GM23338 (cell line): ENCODE results near the gene FMN1. TPM values are rescaled to one million over a fixed set of nuclear protein-coding genes. Genes with fewer than 3 reads are reported as not detected.
A peak's percentile ranks its signal among the peaks of the same experiment; 100 is the strongest.

Experiments used
- ATAC-seq: fragments of 200-7000 bp; cut with Tn5 transposase; 3 replicates; pipeline ENCODE4 v1.9.1; 2020
- DNase-seq: peaks from one replicate; pipeline ENCODE4 v3.0.0-alpha.2; 2015; ENCODE audit warnings: low spot score
- H2AFZ ChIP-seq: fragments of 200-600 bp; sonication (generic); 2 replicates; pipeline ENCODE4 v1.8.0; 2016; ENCODE audit warnings: antibody characterized with exemption, mild to moderate bottlenecking, moderate library complexity
- H3F3A ChIP-seq: fragments of 200-600 bp; sonication (generic); replicated peaks from 2 replicates; pipeline ENCODE4 v1.8.0; 2017; ENCODE audit warnings: antibody characterized with exemption, mixed run types, low read depth
- H3K27ac ChIP-seq: fragments of 200-600 bp; sonication (generic); 2 replicates; pipeline ENCODE4 v1.6.1; 2016; ENCODE audit warnings: low read depth
- H3K27me3 ChIP-seq: fragments of 200-600 bp; sonication (generic); 2 replicates; pipeline ENCODE4 v1.8.0; 2016; ENCODE audit warnings: mild to moderate bottlenecking, mixed run types, moderate library complexity; ENCODE audit not compliant: insufficient read depth
- H3K36me3 ChIP-seq: fragments of 200-600 bp; sonication (generic); 2 replicates; pipeline ENCODE4 v1.8.0; 2016; ENCODE audit warnings: mild to moderate bottlenecking; ENCODE audit not compliant: insufficient read depth
- H3K4me1 ChIP-seq: fragments of 200-600 bp; sonication (generic); 2 replicates; pipeline ENCODE4 v1.8.0; 2016; ENCODE audit warnings: mild to moderate bottlenecking, moderate library complexity; ENCODE audit not compliant: insufficient read depth
- H3K4me2 ChIP-seq: fragments of 200-600 bp; sonication (generic); 2 replicates; pipeline ENCODE4 v1.7.1; 2017; ENCODE audit warnings: mixed run types
- H3K4me3 ChIP-seq: fragments of 200-600 bp; sonication (generic); 2 replicates; pipeline ENCODE4 v1.6.1; 2016; ENCODE audit warnings: mixed run types
- H3K79me2 ChIP-seq: fragments of 200-600 bp; sonication (generic); replicated peaks from 2 replicates; pipeline ENCODE4 v1.8.0; 2017; ENCODE audit warnings: mild to moderate bottlenecking; ENCODE audit not compliant: insufficient read depth
- H3K9me2 ChIP-seq: fragments of 200-600 bp; sonication (generic); 2 replicates; pipeline ENCODE4 v1.8.0; 2017; ENCODE audit not compliant: insufficient read depth
- H4K20me1 ChIP-seq: fragments of 200-600 bp; sonication (generic); replicated peaks from 2 replicates; pipeline ENCODE4 v1.8.0; 2017; ENCODE audit warnings: mild to moderate bottlenecking; ENCODE audit not compliant: insufficient read depth
- H3K27ac Mint-ChIP-seq: 2 replicates; pipeline ENCODE4 v1.8.0; 2020; ENCODE audit warnings: inconsistent platforms, mild to moderate bottlenecking, moderate library complexity, mixed read lengths
- H3K27me3 Mint-ChIP-seq: 3 replicates; pipeline ENCODE4 v1.8.0; 2022; ENCODE audit warnings: low read depth, mild to moderate bottlenecking, moderate library complexity, mixed read lengths, inconsistent platforms; ENCODE audit not compliant: insufficient read depth, poor library complexity
- H3K36me3 Mint-ChIP-seq: 3 replicates; pipeline ENCODE4 v1.8.0; 2021; ENCODE audit warnings: low read depth, mild to moderate bottlenecking, inconsistent platforms, moderate library complexity, mixed read lengths
- H3K4me1 Mint-ChIP-seq: 3 replicates; pipeline ENCODE4 v1.8.0; 2020; ENCODE audit warnings: mild to moderate bottlenecking, inconsistent platforms, mixed read lengths
- H3K4me3 Mint-ChIP-seq: 3 replicates; pipeline ENCODE4 v1.8.0; 2021; ENCODE audit warnings: moderate library complexity, mild to moderate bottlenecking, inconsistent platforms, mixed read lengths
- H3K9me3 Mint-ChIP-seq: 3 replicates; pipeline ENCODE4 v1.8.0; 2020; ENCODE audit warnings: moderate library complexity, mild to moderate bottlenecking, inconsistent platforms, mixed read lengths
- JUNB ChIP-seq: IDR thresholded peaks from one replicate; pipeline ENCODE4 v1.6.1; 2016; ENCODE audit warnings: antibody characterized with exemption; ENCODE audit not compliant: unreplicated experiment
- POLR2AphosphoS5 ChIP-seq: IDR thresholded peaks from 2 replicates; pipeline ENCODE4 v1.6.1; 2016; ENCODE audit warnings: antibody characterized with exemption, low read depth
- REST ChIP-seq: IDR thresholded peaks from one replicate; pipeline ENCODE4 v1.6.1; 2018; ENCODE audit warnings: antibody characterized with exemption; ENCODE audit not compliant: unreplicated experiment
- STAT1 ChIP-seq: IDR thresholded peaks from one replicate; pipeline ENCODE4 v1.6.1; 2016; ENCODE audit warnings: antibody characterized with exemption; ENCODE audit not compliant: unreplicated experiment
- ZNF331 ChIP-seq: fragments of 250-450 bp; sonication (Bioruptor Pico); IDR thresholded peaks from 2 replicates; pipeline ENCODE4 v1.5.0; 2020; ENCODE audit warnings: low read depth, mild to moderate bottlenecking, moderate library complexity
- ZNF462 ChIP-seq: fragments of 250-450 bp; sonication (Bioruptor Pico); IDR thresholded peaks from 2 replicates; pipeline ENCODE4 v1.5.0; 2020; ENCODE audit warnings: mild to moderate bottlenecking, moderate library complexity
- polyA plus RNA-seq: library from polyadenylated mRNA; unstranded; fragments of >200 nt; fragmentation: Nextera tagmentation; extraction: Ambion mirVana; gene quantifications from 2 replicates; pipeline ENCODE4 v1.2.1, GENCODE V29; 2016
- total RNA-seq: library from RNA; depleted of rRNA; stranded (reverse); fragments of >200 nt; shearing (Covaris generic); gene quantifications from 2 replicates; pipeline ENCODE4 v1.2.3, GENCODE V29; 2014

The FMN1 gene
- total and polyA plus RNA-seq, 2 experiments from 2014 or later, result 1.2 to 1.6 TPM

- no peak for TF ChIP-seq ZNF462
- TF ChIP-seq ZNF331 (CRISPR knock-in tag), result no peak
- no peak for TF ChIP-seq STAT1
- TF ChIP-seq REST, result no peak
These were observed 285.6 kb downstream of the FMN1 start (continued) for GRCh38 chr15:32908872-32909271.

- peak; percentile 26; the same call in 2 of the 3 replicates for ATAC-seq
- peaks cover 11% of the 10 kb centered on the region for H3K4me1 Mint-ChIP-seq
- H3K4me2 ChIP-seq, result no peak overlapping the region
- no peak overlapping the region for H3K27ac ChIP-seq
- no peaks in the 10 kb centered on the region for H3K27me3 ChIP-seq
- peaks cover 9% of the 10 kb centered on the region; the same call in 1 of the 2 replicates for H3K4me1 ChIP-seq
- H4K20me1 ChIP-seq, result no peaks in the 10 kb centered on the region
- no peak overlapping the region for H3K4me3 Mint-ChIP-seq
- H3K27me3 Mint-ChIP-seq, result peaks cover 8% of the 10 kb centered on the region
- no peaks in the 10 kb centered on the region for H3F3A ChIP-seq
- H2AFZ ChIP-seq, result no peak overlapping the region; the same call in 1 of the 2 replicates
- no peak overlapping the region for H3K27ac Mint-ChIP-seq
- H3K9me3 Mint-ChIP-seq, result no peaks in the 10 kb centered on the region
- H3K9me2 ChIP-seq, result peaks cover 12% of the 10 kb centered on the region; the same call in 1 of the 2 replicates
- no peaks in the 10 kb centered on the region for H3K36me3 ChIP-seq
- DNase-seq, result no peak
- no peak overlapping the region for H3K4me3 ChIP-seq
- H3K79me2 ChIP-seq, result no peaks in the 10 kb centered on the region
- no peaks in the 10 kb centered on the region for H3K36me3 Mint-ChIP-seq
- no peak for TF ChIP-seq POLR2AphosphoS5
- no peak for TF ChIP-seq STAT1
- TF ChIP-seq JUNB, result no peak
These were observed 286.2 kb downstream of the FMN1 start for GRCh38 chr15:32908135-32908801.
